Pons (tissue), 1 donor: ENCODE results near the gene ZG16.

Experiments used
- DNase-seq: peaks from one replicate; pipeline ENCODE4 v3.0.0-alpha.2; 2016; ENCODE audit warnings: low spot score

ZG16 gene

GRCh38 chr16:29809850-29810698 is 32.0 kb downstream of the ZG16 start:
- no peak for DNase-seq

GRCh38 chr16:29810699-29811169 is 32.7 kb downstream of the ZG16 start:
- DNase-seq: no peak

GRCh38 chr16:29811170-29811895 is 33.3 kb downstream of the ZG16 start:
- peak; percentile 96 for DNase-seq

GRCh38 chr16:29811896-29812665 is 34.0 kb downstream of the ZG16 start, which contains the start of gene PRRT2:
TSS of gene PRRT2 (plus strand) at chr16:29812193. CDS start at chr16:29813055, 862 bp downstream.
- DNase-seq: no peak

- DNase-seq: no peak
Measured at GRCh38 chr16:29812754-29813643, 34.9 kb downstream of the ZG16 start.

- DNase-seq: no peak
Measured at GRCh38 chr16:29813644-29814562, 35.8 kb downstream of the ZG16 start.

- no peak for DNase-seq
Measured at GRCh38 chr16:29814592-29814991, 36.5 kb downstream of the ZG16 start.

- no peak for DNase-seq
Measured at GRCh38 chr16:29815032-29815721, 37.1 kb downstream of the ZG16 start.

GRCh38 chr16:29815793-29816693 is 38.0 kb downstream of the ZG16 start, which contains the start of gene PAGR1:
TSS of gene PAGR1 (plus strand) at chr16:29816152. CDS start at chr16:29816526, 374 bp downstream.
- peak; percentile 99 for DNase-seq

GRCh38 chr16:29816694-29817441 is 38.8 kb downstream of the ZG16 start:
- DNase-seq: no peak

- no peak for DNase-seq
Measured at GRCh38 chr16:29818082-29818481, 40.0 kb downstream of the ZG16 start.

GRCh38 chr16:29819506-29819905 is 41.5 kb downstream of the ZG16 start:
- no peak for DNase-seq

- DNase-seq: peak; percentile 76
Measured at GRCh38 chr16:29820271-29820701, 42.2 kb downstream of the ZG16 start, which contains the start of gene MVP. TSS of gene MVP (plus strand) at chr16:29820462. CDS start at chr16:29830550, 10,088 bp downstream.

- DNase-seq: no peak
Measured at GRCh38 chr16:29820730-29821642, 42.9 kb downstream of the ZG16 start.

- no peak for DNase-seq
Measured at GRCh38 chr16:29821643-29822115, 43.6 kb downstream of the ZG16 start.

GRCh38 chr16:29824589-29825144 is 46.6 kb downstream of the ZG16 start:
- DNase-seq: no peak
